ENCODE data around the gene CAMK2G.

GRCh38 chr10:73893426-73893825, 19.1 kb upstream of the CAMK2G start:
- no peak for TF ChIP-seq POLR2AphosphoS5 (IDR thresholded peaks at IDR 0.05; ENCODE audit: low read depth, low read length)
- no peak for TF ChIP-seq CTCF (IDR thresholded peaks at IDR 0.05)

All from Panc1 (cell line).